GM19372 (cell line): ENCODE results near the gene LKAAEAR1.

Experiments used
- ATAC-seq: cut with Tn5 transposase; IDR thresholded peaks from one replicate; pipeline ENCODE4 v1.9.1; 2021; ENCODE audit warnings: mild to moderate bottlenecking, low read depth, moderate library complexity; ENCODE audit not compliant: unreplicated experiment

Gene LKAAEAR1

GRCh38 chr20:64069209-64069613 lies 15.0 kb downstream of the LKAAEAR1 start:
- ATAC-seq = no peak

- no peak for ATAC-seq
Observed at GRCh38 chr20:64068386-64069208, 15.6 kb downstream of the LKAAEAR1 start.

GRCh38 chr20:64067733-64068307 lies 16.4 kb downstream of the LKAAEAR1 start:
- ATAC-seq = no peak

- ATAC-seq = no peak
Observed at GRCh38 chr20:64067005-64067632, 17.1 kb downstream of the LKAAEAR1 start.

GRCh38 chr20:64065974-64066343 lies 18.2 kb downstream of the LKAAEAR1 start:
- ATAC-seq = no peak

GRCh38 chr20:64065062-64065973 lies 18.9 kb downstream of the LKAAEAR1 start:
- no peak for ATAC-seq

- ATAC-seq = no peak
Observed at GRCh38 chr20:64064145-64064698, 20.0 kb downstream of the LKAAEAR1 start.

- peak; percentile 4 for ATAC-seq
Observed at GRCh38 chr20:64063389-64064144, 20.6 kb downstream of the LKAAEAR1 start.

- peak; percentile 83 for ATAC-seq
Observed at GRCh38 chr20:64062596-64063388, 21.4 kb downstream of the LKAAEAR1 start, which contains the start of gene TCEA2. TCEA2 (plus strand) TSS chr20:64063198; CDS start chr20:64063313, 115 bp downstream.

GRCh38 chr20:64062276-64062595 lies 22.0 kb downstream of the LKAAEAR1 start:
- ATAC-seq = no peak

GRCh38 chr20:64058536-64058935 lies 25.7 kb downstream of the LKAAEAR1 start:
- ATAC-seq = no peak

GRCh38 chr20:64057628-64058498 lies 26.3 kb downstream of the LKAAEAR1 start:
- no peak for ATAC-seq

- ATAC-seq = no peak
Observed at GRCh38 chr20:64056889-64057627, 27.1 kb downstream of the LKAAEAR1 start.

- no peak for ATAC-seq
Observed at GRCh38 chr20:64056639-64056888, 27.6 kb downstream of the LKAAEAR1 start.

GRCh38 chr20:64055893-64056638 lies 28.1 kb downstream of the LKAAEAR1 start:
- no peak for ATAC-seq

- no peak for ATAC-seq
Observed at GRCh38 chr20:64055396-64055892, 28.8 kb downstream of the LKAAEAR1 start.
